Nephron progenitor cell (in vitro differentiated cells): Measurements from ENCODE around the gene SRP68.
A peak's percentile ranks its signal among the peaks of the same experiment; 100 is the strongest.

Experiments used
- DNase-seq: peaks from one replicate; pipeline ENCODE4 v3.0.0; 2021
- H3K27ac Mint-ChIP-seq: 2 replicates; pipeline ENCODE4 v1.8.0; 2021; ENCODE audit warnings: mild to moderate bottlenecking, moderate library complexity, mixed read lengths
- H3K27me3 Mint-ChIP-seq: 2 replicates; pipeline ENCODE4 v1.8.0; 2021; ENCODE audit warnings: mild to moderate bottlenecking, low read depth, mixed read lengths; ENCODE audit not compliant: poor library complexity
- H3K36me3 Mint-ChIP-seq: 2 replicates; pipeline ENCODE4 v1.8.0; 2021; ENCODE audit warnings: low read depth, mixed read lengths
- H3K4me1 Mint-ChIP-seq: 2 replicates; pipeline ENCODE4 v1.8.0; 2021; ENCODE audit warnings: mixed read lengths
- H3K4me3 Mint-ChIP-seq: 2 replicates; pipeline ENCODE4 v1.8.0; 2021; ENCODE audit warnings: mild to moderate bottlenecking, moderate library complexity, mixed read lengths
- H3K9me3 Mint-ChIP-seq: 2 replicates; pipeline ENCODE4 v1.8.0; 2021; ENCODE audit warnings: mild to moderate bottlenecking, moderate library complexity, mixed read lengths
- CTCF ChIP-seq: fragments of 200-600 bp; sonication (generic); IDR thresholded peaks from 2 replicates; pipeline ENCODE4 v1.5.0; 2021; ENCODE audit warnings: antibody characterized with exemption

Gene SRP68

DNA sequence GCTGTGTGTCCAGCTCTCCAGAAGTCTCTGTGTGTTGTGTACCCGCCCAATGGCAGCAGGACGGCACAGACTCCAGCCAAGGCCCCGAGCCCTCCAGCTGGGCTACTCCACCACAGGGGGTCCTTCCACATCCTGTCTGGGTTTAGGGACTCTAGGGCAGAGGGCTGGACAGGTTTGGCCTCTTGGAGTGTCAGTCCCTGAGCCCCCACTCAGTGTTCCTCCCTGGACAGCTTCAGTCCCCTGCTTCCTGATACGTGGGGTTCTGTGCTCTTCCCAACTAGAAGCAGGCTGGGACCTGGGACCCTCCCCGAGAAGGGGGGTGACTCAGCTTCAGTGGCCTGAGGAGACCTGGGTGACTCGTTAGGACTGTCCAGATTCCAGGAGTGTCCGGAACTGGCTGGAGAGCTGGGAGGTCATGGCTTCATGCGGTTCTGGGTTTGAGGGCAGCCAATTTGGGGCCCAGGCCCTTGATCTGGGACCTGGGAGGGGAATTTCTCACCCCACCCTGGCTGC lies 67.5 kb downstream of the SRP68 start:
- Mint-ChIP-seq H3K27ac (no peak overlapping the region), H3K36me3 (peaks cover 8% of the 10 kb centered on the region), H3K27me3 (no peaks in the 10 kb centered on the region), H3K4me1 (peaks cover 19% of the 10 kb centered on the region), H3K4me3 (no peak overlapping the region), H3K9me3 (no peaks in the 10 kb centered on the region)
- no peak for DNase-seq
- no peak for TF ChIP-seq CTCF

DNA sequence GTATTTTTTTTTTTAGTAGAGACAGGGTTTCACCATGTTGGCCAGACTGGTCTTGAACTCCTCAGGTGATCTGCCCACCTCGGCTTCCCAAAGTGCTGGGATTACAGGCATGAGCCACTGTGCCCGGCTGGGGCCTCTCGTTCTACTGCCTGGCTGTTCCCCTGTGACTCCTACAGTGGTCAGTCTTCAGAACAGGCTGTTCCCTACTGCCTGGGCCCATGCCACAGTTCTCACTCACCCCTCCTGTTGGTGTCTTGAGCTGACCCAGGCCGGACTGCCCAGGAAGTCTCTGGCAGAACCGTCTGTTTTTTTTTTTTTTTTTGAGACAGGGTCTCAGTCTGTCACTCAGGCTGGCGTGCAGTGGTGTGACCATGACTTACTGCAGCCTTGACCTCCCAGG lies 68.4 kb downstream of the SRP68 start:
- Mint-ChIP-seq H3K27ac (no peak overlapping the region), H3K36me3 (peaks cover 4% of the 10 kb centered on the region), H3K27me3 (no peaks in the 10 kb centered on the region), H3K4me1 (peaks cover 16% of the 10 kb centered on the region), H3K9me3 (no peaks in the 10 kb centered on the region), H3K4me3 (no peak overlapping the region)
- DNase-seq = no peak
- no peak for TF ChIP-seq CTCF

DNA sequence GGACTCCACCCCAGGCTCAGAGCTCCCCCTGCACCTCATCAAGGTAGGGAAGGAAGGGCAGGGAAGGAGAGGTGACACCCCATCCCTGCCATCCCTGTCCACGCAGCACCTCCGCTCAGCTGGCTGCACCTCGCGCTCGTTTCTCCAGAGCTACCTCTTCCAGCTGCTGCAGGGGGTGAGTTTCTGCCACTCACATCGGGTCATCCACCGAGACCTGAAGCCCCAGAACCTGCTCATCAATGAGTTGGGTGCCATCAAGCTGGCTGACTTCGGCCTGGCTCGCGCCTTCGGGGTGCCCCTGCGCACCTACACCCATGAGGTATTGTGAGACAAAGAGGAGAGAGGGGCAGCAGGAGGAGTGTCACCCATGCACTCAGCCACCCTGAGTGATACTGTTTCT lies 70.2 kb downstream of the SRP68 start:
- no peak for DNase-seq
- Mint-ChIP-seq H3K27ac (no peak overlapping the region), H3K4me3 (no peak overlapping the region), H3K9me3 (no peaks in the 10 kb centered on the region), H3K4me1 (peaks cover 30% of the 10 kb centered on the region), H3K36me3 (peaks cover 8% of the 10 kb centered on the region), H3K27me3 (no peaks in the 10 kb centered on the region)
- no peak for TF ChIP-seq CTCF

- Mint-ChIP-seq H3K27ac (no peak within 1 kb of the TSS), H3K36me3 (peaks cover 13% of the 10 kb centered on the region), H3K4me1 (peaks cover 39% of the 10 kb centered on the region), H3K27me3 (no peaks in the 10 kb centered on the region), H3K9me3 (no peaks in the 10 kb centered on the region), H3K4me3 (no peak within 1 kb of the TSS)
- no peak for DNase-seq
- TF ChIP-seq CTCF = peak; percentile 40
These were observed 71.4 kb downstream of the SRP68 start, which contains the start of gene CDK3 for GRCh38 chr17:76000755-76001521. TSS of gene CDK3 (plus strand) at chr17:76000855. CDS start at chr17:76001426, 571 bp downstream.

- Mint-ChIP-seq H3K27ac (no peak overlapping the region), H3K36me3 (peaks cover 10% of the 10 kb centered on the region), H3K9me3 (no peaks in the 10 kb centered on the region), H3K27me3 (no peaks in the 10 kb centered on the region), H3K4me3 (no peak overlapping the region), H3K4me1 (peaks cover 31% of the 10 kb centered on the region)
- TF ChIP-seq CTCF = peak; percentile 85
- peak; percentile 82 for DNase-seq
These were observed 72.1 kb downstream of the SRP68 start for GRCh38 chr17:76000016-76000754.
